Parathyroid adenoma (tissue), 2 donors: ENCODE results near the gene TNS3.

Experiments
- H2AFZ ChIP-seq: fragments of 300-600 bp; sonication (generic); one replicate; pipeline ENCODE4 v1.7.0; 2017; ENCODE audit warnings: antibody characterized with exemption, mild to moderate bottlenecking
- H3K27ac ChIP-seq: fragments of 300-600 bp; sonication (generic); one replicate; pipeline ENCODE4 v1.7.0; 2017
- H3K27me3 ChIP-seq: fragments of 300-600 bp; sonication (generic); one replicate; pipeline ENCODE4 v1.7.0; 2017; ENCODE audit warnings: low read length; ENCODE audit not compliant: control insufficient read depth, insufficient read depth
- H3K36me3 ChIP-seq: fragments of 300-600 bp; sonication (generic); one replicate; pipeline ENCODE4 v1.7.0; 2017; ENCODE audit warnings: low read length; ENCODE audit not compliant: control insufficient read depth, insufficient read depth
- H3K4me1 ChIP-seq: fragments of 300-600 bp; sonication (generic); one replicate; pipeline ENCODE4 v1.7.0; 2017; ENCODE audit warnings: control low read depth
- H3K4me2 ChIP-seq: fragments of 300-600 bp; sonication (generic); one replicate; pipeline ENCODE4 v1.7.0; 2017; ENCODE audit warnings: low read length
- H3K4me3 ChIP-seq: fragments of 300-600 bp; sonication (generic); one replicate; pipeline ENCODE4 v1.7.0; 2017; ENCODE audit warnings: low read depth, low read length
- H3K79me2 ChIP-seq: fragments of 300-600 bp; sonication (generic); one replicate; pipeline ENCODE4 v1.7.0; 2017; ENCODE audit warnings: control low read depth
- H3K9ac ChIP-seq: fragments of 300-600 bp; sonication (generic); one replicate; pipeline ENCODE4 v1.7.0; 2017; ENCODE audit warnings: mild to moderate bottlenecking
- H3K9me3 ChIP-seq: fragments of 300-600 bp; sonication (generic); one replicate; pipeline ENCODE4 v1.7.0; 2017; ENCODE audit warnings: low read length; ENCODE audit not compliant: control insufficient read depth
- TF ChIP-seq, protein P1 (sequence below): fragments of 300-600 bp; sonication (generic); IDR thresholded peaks from one replicate; pipeline ENCODE4 v1.7.0; 2017; ENCODE audit warnings: antibody characterized with exemption, mild to moderate bottlenecking
- donor health status: primary hyperparathyroidism.

The TNS3 gene

DNA sequence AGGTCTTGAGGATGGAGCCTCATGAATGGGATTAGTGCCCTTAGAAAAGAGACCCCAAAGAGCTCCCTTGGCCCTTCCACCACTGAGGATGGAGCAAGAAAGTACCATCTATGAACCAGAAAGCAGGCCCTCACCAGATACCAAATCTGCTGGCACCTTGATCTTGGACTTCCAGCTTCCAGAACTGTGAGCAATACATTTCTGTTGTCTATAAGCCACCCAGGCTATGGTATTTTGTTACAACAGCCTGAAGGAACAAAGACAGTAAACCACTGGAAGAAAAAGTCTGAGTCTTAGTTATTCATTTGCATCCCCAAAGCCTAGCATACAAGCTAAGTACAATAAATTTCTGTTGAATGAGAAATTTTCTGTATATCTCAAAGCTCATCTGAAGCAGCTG is 37.9 kb upstream of the TNS3 start:
- H3K9me3 ChIP-seq: no peaks in the 10 kb centered on the region
- TF ChIP-seq, protein P1, sequence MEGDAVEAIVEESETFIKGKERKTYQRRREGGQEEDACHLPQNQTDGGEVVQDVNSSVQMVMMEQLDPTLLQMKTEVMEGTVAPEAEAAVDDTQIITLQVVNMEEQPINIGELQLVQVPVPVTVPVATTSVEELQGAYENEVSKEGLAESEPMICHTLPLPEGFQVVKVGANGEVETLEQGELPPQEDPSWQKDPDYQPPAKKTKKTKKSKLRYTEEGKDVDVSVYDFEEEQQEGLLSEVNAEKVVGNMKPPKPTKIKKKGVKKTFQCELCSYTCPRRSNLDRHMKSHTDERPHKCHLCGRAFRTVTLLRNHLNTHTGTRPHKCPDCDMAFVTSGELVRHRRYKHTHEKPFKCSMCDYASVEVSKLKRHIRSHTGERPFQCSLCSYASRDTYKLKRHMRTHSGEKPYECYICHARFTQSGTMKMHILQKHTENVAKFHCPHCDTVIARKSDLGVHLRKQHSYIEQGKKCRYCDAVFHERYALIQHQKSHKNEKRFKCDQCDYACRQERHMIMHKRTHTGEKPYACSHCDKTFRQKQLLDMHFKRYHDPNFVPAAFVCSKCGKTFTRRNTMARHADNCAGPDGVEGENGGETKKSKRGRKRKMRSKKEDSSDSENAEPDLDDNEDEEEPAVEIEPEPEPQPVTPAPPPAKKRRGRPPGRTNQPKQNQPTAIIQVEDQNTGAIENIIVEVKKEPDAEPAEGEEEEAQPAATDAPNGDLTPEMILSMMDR: no peak
- H3K4me1 ChIP-seq: no peaks in the 10 kb centered on the region
- H2AFZ ChIP-seq: no peak overlapping the region
- H3K4me3 ChIP-seq: no peak overlapping the region
- H3K27ac ChIP-seq: no peak overlapping the region
- H3K4me2 ChIP-seq: no peak overlapping the region
- no peaks in the 10 kb centered on the region for H3K36me3 ChIP-seq
- no peaks in the 10 kb centered on the region for H3K27me3 ChIP-seq
- H3K9ac ChIP-seq: no peak overlapping the region
- no peaks in the 10 kb centered on the region for H3K79me2 ChIP-seq

DNA sequence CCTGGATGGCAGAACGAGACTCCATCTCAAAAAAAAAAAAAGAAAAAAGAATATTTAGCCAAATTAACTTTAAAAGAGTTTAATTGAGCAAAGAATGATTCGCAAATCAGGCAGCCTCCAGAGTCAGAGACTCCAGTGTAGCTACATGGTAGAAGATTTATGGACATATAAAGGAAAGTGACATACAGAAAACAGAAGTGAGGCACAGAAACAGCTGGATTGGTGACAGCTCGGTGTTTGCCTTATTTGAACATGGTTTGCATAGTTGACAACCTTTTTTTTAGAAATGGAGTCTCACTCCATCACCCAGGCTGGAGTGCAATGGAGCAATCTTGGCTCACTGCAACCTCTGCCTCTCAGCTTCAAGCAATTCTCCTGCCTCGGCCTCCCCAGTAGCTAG is 35.2 kb upstream of the TNS3 start:
- Histone ChIP-seq H3K36me3 (no peaks in the 10 kb centered on the region), H3K4me2 (no peak overlapping the region), H3K79me2 (no peaks in the 10 kb centered on the region), H3K9me3 (no peaks in the 10 kb centered on the region), H3K27me3 (no peaks in the 10 kb centered on the region), H3K27ac (no peak overlapping the region), H2AFZ (no peak overlapping the region), H3K4me3 (no peak overlapping the region), H3K9ac (no peak overlapping the region), H3K4me1 (no peaks in the 10 kb centered on the region)
- TF ChIP-seq, protein P1: no peak

DNA sequence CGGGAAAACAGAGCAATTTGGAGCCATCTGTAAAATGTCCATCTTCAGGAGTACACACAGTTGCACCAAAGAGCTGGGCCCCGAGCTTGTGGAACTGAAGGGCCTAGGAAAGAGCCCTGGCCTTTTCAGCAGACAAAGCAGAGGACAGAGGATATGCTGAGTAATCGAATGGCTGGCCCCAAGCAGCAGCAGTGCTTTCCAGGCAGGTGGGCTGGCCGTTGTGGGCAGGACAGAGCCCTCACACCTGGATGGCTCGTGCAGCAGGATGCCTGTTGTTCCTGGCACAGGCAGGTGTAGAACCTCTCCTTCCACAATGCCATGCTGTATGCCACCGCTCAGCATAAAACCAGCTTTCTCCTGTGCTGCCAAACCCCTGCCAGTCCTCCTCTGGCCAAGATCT is 32.5 kb upstream of the TNS3 start:
- H3K4me3 ChIP-seq: no peak overlapping the region
- H3K9ac ChIP-seq: no peak overlapping the region
- no peaks in the 10 kb centered on the region for H3K36me3 ChIP-seq
- H3K27me3 ChIP-seq: no peaks in the 10 kb centered on the region
- no peaks in the 10 kb centered on the region for H3K79me2 ChIP-seq
- no peak overlapping the region for H2AFZ ChIP-seq
- H3K27ac ChIP-seq: no peak overlapping the region
- H3K9me3 ChIP-seq: no peaks in the 10 kb centered on the region
- H3K4me1 ChIP-seq: no peaks in the 10 kb centered on the region
- TF ChIP-seq, protein P1: no peak
- no peak overlapping the region for H3K4me2 ChIP-seq

DNA sequence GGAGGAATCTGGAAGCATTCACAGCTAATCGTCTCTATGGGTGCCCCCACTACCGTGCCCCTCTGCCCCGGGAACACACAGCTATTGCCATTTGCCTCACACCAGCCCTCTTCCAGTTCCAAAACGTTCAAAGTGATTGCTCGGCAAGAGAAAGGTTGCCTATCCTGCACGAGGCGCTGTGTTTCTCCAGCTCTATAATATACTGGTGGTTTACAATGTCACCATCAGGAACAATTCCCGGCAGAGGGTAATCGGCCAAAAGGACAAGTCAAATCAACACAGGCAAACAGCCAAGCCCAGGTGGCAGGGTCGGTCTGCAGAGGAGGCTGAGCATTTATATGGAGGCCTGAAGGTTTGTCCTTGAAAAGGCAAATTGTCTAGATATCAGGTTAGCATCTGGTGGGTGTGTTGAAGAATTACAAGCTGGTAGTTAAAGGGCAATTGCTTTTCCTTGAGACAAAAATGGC is 29.2 kb upstream of the TNS3 start:
- Histone ChIP-seq H3K4me1 (no peaks in the 10 kb centered on the region), H3K79me2 (no peaks in the 10 kb centered on the region), H3K4me2 (no peak overlapping the region), H3K9me3 (no peaks in the 10 kb centered on the region), H3K9ac (no peak overlapping the region), H3K4me3 (no peak overlapping the region), H3K27me3 (no peaks in the 10 kb centered on the region), H2AFZ (peak overlapping the region; percentile 4), H3K36me3 (no peaks in the 10 kb centered on the region), H3K27ac (no peak overlapping the region)
- TF ChIP-seq, protein P1: no peak

DNA sequence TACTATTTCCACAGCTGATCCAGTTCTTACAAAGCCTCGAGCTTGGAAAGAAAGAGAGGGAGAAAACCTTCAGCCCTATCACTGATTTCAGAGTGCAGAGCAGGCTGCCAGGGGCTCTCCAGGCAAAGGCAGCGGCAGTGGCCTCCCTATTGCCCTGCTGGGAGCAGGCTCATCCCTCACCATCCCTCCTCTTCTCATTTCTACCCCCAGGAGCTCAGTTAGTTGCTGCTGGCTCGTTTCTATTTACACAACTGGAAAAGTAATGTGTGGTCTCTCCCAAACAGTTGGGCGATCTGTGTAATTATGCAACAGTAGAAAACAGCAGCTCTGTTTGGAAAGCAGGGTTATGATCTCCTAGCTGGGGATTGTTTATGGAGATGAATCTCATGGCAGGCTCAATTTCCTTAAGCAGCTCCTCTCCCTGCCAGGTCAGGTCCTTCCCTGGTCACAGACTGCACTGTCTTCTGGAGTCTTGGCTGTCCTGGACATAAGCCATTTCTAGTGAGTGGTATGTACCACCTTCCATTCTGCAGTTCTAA is 28.7 kb upstream of the TNS3 start:
- no peak overlapping the region for H3K4me2 ChIP-seq
- H3K27ac ChIP-seq: no peak overlapping the region
- no peak overlapping the region for H3K4me3 ChIP-seq
- TF ChIP-seq, protein P1: no peak
- peak overlapping the region; percentile 4 for H2AFZ ChIP-seq
- H3K9me3 ChIP-seq: no peaks in the 10 kb centered on the region
- no peaks in the 10 kb centered on the region for H3K27me3 ChIP-seq
- no peaks in the 10 kb centered on the region for H3K36me3 ChIP-seq
- no peaks in the 10 kb centered on the region for H3K79me2 ChIP-seq
- no peaks in the 10 kb centered on the region for H3K4me1 ChIP-seq
- no peak overlapping the region for H3K9ac ChIP-seq
